GM18505 (cell line): Measurements from ENCODE around the gene SLC22A23.

ENCODE experiments used
- ATAC-seq: cut with Tn5 transposase; IDR thresholded peaks from one replicate; pipeline ENCODE4 v1.9.1; 2021; ENCODE audit not compliant: unreplicated experiment
- POLR2A ChIP-seq: IDR thresholded peaks from 4 replicates; pipeline ENCODE4 v1.6.1; 2011; ENCODE audit warnings: borderline replicate concordance; ENCODE audit not compliant: insufficient read depth, insufficient read length; ENCODE audit errors: extremely low read depth

Gene SLC22A23

DNA sequence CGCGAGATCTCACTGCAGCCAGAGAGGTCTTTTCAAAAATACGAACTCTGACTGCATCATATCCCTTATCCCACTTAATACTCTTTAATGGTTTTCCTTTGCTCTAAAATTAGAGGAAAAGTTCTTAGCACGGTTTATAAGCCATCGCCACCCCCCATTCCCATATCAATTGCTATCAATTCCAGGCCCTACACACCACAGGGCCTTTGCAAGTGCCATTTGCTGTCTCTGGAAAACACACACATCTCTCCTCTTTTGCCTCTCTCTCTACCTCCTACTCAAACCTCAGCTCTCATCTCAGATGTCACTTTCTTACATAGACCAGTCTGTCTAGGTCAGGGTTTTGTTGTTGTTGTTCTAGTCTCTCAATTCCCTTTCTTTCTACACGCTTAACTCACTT is 9.8 kb downstream of the SLC22A23 start:
- no peak for ATAC-seq
- no peak for TF ChIP-seq POLR2A

DNA sequence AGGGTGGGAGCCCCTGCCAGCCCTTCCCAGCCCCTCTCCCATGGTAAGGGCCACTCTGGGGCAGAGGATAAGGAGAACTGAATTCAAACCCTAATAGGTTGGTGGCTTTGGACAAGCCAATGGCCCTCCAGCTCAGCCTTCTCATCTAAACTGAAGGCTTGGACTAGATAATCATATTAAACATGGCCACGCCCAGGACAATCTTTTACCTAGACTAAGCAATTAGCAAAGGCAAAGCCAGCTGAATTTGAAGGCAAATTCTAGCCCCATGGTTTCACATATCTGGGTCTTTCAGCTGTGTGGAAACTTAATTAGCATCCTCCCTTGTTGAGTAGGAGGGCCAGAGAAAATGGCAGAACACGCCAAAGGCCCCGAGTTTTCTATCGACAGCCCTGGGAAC is 10.7 kb downstream of the SLC22A23 start:
- no peak for TF ChIP-seq POLR2A
- no peak for ATAC-seq

DNA sequence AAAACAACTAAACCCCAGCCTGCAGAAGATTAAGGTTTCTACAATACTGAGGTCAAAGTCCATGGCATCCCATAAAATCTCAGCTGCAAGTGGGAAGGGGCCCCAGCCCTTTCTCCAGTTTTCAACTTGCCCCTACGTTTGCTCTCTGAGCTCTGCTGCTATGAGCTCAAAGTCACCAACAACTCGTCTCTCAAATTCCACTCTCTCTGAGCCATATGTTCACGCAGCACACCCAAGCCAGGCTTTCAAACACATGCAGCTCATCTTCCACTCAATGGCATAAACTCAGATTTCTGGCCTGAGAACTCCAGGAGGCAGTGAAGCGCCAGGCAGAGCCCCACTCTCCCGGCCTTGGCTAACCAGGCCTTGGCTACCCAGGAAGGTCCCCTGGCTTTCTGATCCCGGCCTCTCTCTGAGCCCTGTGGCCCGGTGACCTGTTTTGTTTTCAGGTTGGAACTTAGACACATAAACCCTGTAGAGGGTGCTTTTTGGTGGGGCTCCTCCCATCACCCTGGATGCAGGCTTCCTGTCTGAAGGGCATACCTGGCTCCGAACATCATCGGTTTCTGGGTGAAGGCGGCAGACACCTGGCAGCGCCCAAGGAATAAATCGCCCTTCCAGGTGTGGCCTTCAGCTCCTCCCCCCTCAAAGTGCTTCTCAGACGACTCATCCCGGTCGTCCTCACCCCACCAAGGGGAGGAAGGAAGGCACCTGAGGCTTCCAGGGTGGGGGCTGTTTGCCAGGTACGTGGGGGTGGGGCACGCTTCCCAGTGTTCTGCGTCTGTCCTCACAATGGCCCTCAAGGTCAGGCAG is 12.4 kb downstream of the SLC22A23 start:
- no peak for ATAC-seq

DNA sequence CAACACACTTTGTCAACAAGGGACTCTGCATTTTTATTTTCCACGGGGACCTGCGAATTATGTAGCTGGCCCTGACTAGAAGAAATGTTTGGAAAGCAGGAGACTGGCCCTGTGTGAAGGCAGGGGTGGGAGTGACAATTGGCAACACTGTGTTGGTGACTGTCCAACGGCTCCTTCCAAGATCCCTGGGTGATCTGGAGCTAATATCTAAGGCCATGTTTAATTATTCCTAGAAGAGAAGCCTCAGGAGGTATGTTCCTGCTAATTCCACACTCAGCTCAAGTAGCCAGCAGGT is 13.7 kb downstream of the SLC22A23 start:
- TF ChIP-seq POLR2A = no peak
- ATAC-seq = no peak

More for the DNA sequence above, 12.4 kb downstream of the SLC22A23 start:
- no peak for TF ChIP-seq POLR2A

DNA sequence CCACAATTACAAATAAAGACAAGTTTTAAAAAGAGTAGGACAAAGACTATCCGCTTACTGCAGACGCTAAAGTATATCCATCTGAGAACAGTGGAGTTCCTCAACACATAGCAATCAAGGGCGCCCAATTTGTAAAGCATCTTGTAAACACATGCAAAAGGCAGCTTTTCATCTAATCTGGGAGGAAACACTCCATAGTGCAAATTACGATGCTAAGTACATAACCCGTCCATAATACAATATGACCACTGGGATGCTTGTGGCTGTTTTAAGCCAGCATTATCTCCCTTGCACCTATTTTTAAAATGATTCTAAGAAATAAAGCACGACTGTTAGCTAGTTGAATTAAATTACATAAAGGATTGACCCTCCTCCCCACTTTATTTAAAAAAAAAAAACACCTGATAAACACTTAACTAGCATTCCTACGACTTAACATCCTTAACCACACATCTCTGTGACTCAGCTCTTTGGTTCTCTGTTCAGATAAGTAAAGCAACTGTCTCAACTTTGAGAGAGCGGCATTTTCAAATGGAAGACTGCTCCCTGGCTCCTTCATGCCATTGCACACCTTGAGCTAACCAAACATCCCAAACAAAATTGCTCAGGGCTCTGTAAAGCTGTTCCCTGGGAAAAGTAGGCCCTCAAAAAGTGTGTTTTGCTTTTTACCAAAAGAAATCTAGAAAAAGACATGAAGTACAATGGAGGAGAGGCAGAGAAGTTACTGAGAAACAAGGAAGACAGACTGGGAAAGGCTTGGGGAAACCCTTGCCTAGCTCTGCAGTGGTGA is 14.2 kb downstream of the SLC22A23 start:
- no peak for TF ChIP-seq POLR2A
- no peak for ATAC-seq

DNA sequence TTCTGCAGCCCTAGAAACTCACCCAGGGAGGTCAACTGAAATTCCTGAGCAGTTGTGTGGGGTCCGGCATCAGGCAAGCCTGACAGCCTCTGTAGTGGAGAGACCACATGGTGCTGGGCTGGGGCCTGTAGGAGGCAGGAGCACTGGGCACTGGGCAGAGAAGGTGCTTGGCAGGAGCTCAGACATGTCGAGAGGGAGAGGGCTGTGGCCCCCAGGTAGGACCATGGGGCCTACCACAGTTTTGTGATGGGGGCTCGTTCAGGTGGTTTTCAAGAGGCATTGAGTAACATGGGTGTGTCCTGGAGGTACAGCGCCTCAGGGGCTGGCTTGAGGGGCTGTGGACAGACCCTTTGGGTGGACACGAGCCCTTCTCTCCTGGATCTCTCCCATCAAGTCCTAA is 15.9 kb downstream of the SLC22A23 start:
- no peak for TF ChIP-seq POLR2A
- ATAC-seq = no peak

DNA sequence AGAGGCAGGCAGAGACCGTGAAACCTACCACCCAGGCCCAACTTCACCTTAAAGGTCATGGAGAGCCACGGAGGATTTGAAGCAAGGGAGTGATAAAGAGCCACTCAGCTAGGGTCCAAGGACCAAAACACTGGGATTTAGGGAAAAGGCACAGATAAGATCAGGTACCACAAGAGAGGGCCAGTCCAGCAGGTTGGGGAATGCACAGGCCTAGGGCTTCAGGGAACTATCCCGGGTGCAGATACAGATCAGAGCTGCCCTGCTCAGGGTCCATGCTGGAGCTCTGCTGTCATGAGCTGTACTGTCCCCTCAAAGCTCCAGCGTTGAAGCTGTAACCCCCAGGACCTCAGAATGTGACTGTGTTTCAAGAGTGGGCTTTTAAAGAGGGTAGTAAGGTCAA is 16.9 kb downstream of the SLC22A23 start:
- no peak for ATAC-seq
- TF ChIP-seq POLR2A = no peak

DNA sequence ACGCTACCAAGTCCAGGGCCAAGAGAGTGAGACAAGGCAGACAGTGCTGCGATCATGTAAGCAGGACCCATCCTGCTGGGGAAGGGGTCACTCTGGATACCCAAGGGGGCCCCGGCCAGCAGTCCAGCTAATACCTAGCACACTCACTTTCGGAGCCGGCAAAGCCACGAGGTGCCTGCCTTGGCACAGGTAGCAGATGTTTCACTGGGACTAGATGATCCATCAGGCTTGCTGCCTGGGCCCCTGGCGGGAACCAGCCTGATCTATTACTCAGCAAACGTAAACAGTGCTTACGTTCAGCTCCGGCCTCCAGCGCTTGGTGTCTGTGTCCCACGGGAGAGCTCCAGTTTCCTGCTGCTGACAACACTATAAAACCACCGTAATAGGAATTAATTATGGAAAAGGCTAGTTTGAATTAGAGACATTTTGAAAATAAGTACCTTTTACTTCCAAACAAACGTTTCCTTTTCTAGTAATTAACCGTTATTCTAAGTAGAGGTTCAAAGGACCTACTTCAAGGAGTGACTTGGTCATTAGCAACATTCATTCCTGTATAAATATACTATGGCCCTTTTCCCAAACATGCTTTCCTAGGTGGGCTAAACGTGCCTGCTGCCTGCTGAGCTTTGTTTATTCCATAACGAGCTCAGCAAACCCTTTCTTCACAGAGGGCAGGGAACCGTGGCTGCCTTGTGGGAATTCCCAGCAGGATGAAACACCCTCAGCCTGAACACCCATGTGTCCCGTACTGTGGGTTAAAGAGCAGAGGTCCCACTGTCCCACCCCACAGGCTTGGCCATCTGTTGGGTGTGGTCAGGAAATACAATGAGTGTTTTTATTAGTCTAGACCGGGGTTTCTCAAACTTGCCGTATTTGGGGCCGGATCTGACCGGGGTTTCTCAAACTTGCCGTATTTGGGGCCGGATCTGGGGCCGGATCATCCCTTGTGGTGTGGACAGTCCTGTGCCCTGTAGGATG is 18.4 kb downstream of the SLC22A23 start:
- ATAC-seq = no peak
- no peak for TF ChIP-seq POLR2A

DNA sequence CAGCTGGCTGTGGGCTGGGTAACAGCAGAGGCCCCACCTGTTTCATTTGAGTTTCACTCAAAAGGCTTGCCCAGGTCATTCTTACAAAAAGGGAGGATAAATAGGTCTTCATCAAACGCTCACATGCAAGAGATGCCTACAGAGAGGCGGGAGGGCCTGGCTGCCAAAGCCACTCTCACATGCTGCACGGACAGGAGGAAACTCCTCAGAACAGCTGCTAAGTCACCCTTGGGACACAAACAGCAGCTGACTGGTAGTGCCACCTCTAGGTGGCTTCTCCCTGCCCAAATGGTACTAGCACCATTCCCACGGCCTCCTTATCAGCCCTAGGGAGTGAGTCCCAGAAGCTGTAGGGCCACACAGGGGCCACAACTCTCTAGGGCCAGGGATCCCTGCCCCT is 23.8 kb downstream of the SLC22A23 start:
- TF ChIP-seq POLR2A = no peak
- no peak for ATAC-seq

DNA sequence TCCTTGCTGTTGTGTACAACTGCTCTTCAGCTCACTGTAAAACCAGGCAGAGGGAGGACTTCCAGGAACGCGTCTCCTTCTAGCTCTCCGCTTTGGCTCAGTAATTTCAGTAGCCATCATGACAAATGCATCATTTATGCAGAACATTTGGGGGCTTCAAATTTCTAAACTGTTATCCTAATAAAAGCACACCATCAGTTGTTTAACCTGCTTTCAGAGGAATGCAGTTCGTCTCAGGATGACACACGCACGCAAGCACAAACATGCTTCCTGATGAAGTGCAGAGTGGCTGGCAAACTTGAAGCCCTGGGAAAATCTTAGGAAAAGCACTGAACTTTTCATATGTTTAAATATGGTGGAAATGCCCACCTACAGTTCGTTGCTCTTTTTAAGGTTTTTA is 24.4 kb downstream of the SLC22A23 start:
- TF ChIP-seq POLR2A = no peak
- no peak for ATAC-seq

DNA sequence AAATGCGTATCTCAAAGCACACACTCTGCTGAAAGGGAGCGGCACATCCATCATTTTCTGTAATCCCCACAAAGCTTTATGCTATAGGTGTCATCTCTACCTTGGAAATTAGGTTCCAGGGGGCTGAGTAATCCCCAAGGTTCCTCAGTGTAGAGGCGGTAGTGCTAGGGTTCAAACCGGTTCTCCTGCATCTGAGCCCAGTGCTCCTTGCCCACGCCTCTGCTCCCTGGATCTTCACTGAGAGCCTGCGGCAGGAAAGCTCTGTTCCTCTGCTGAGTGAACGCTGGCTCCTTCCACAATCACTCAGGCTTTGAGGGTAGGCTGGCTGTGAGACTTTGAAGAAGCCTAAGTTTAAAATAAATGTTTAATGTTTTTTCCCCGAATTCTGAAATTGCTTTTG is 24.9 kb downstream of the SLC22A23 start:
- TF ChIP-seq POLR2A = no peak
- ATAC-seq = no peak

DNA sequence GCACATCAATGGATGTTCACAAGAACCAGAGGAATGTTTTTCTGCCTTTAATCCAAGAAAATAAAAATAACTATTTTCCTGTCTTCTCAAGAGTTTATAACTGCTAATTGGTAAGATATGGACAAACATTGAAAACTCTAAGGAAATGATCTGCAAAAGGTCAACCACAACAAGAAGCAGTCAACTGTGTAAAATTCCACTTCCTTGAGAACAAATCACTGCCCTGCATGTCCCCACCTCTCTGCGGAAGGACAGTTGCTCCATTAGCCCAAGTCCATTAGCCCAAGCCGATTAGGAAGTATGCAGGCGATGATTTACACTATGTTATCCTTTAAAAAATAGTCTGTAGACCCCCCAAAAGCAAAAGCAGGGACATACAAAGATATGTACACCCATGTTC is 27.6 kb downstream of the SLC22A23 start:
- ATAC-seq = no peak
- TF ChIP-seq POLR2A = no peak

DNA sequence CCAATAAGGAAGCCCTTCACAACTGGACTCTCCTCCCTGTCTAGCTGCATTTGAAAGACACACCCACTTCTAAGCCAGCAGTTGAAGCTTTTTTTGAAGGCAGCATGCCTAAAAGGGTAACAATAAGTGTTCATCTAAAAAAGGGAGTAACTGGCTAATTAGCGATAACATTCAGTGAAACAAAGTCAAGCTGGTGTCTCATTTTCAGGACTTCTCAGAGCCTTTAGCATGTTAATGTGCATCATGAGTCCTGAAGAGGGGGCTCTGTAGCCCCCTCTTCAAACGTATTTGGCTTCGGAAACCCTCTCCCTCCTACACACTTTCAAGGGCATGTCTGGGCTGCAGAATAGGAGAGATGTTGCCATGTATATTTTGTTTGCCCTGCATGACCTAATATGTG is 28.1 kb downstream of the SLC22A23 start:
- no peak for ATAC-seq
- no peak for TF ChIP-seq POLR2A

DNA sequence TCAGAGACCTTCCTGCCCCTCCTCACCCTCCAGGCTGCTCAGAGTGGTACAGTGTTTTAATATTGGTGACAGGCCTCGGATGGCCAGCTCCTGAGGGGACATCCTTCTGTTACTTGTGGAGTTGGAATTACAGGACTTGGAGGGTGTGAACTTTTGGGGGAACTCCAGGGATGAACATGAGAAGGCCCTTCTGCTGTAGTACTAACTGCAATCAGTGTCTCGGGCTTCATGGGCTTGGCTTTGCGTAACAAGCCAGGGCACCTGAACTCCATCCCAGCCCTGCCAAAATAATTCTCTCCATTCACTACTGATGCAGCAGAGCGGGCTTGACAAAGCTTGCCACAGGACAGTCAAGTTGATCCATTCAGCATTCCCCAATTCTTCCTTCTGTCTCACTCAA is 28.6 kb downstream of the SLC22A23 start:
- no peak for TF ChIP-seq POLR2A
- no peak for ATAC-seq

DNA sequence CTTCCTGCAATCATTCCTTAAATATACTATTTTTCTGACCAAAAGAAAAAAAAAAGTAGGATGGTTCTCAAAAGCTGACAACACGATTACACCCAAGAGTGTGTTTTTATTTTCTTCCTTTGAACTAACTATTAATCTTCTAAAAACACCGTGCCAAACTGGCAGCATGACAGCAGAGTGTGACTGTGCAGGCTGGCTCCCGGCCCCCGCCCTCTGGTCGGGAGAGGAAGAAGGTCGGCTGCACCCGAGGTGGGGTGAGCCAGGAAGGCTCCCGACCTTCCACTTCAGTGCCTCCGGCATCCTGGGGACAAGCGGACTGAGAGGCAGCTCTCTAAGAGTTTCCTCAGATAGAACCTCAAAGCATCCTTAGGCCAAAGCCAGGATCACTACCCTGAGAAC is 29.2 kb downstream of the SLC22A23 start:
- no peak for TF ChIP-seq POLR2A
- no peak for ATAC-seq
